Measurements from ENCODE around the gene RSRC1.

DNA sequence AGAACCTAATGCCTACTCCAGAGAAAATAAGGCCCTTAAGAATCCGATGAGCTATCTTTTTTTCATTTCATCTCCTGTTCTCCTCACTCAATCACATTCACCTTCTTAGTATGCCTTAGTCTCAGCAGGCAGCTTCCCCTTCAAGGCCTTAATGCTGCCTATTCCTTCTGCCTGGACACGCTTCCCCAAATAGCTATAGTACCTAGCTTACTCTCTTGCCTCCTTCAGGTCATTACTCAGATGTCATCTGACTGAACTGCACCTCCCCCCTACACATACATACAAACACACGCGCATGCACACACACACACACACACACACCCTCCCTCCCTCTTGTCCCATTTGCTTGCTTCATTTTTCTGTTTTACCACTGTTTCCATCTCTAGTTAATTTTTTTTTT, 269.6 kb downstream of the RSRC1 start:
- no peak for TF ChIP-seq POLR2A (IDR thresholded peaks at IDR 0.05)
- TF ChIP-seq, protein P1, sequence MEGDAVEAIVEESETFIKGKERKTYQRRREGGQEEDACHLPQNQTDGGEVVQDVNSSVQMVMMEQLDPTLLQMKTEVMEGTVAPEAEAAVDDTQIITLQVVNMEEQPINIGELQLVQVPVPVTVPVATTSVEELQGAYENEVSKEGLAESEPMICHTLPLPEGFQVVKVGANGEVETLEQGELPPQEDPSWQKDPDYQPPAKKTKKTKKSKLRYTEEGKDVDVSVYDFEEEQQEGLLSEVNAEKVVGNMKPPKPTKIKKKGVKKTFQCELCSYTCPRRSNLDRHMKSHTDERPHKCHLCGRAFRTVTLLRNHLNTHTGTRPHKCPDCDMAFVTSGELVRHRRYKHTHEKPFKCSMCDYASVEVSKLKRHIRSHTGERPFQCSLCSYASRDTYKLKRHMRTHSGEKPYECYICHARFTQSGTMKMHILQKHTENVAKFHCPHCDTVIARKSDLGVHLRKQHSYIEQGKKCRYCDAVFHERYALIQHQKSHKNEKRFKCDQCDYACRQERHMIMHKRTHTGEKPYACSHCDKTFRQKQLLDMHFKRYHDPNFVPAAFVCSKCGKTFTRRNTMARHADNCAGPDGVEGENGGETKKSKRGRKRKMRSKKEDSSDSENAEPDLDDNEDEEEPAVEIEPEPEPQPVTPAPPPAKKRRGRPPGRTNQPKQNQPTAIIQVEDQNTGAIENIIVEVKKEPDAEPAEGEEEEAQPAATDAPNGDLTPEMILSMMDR (IDR thresholded peaks at IDR 0.05), result no peak
